Stimulated activated naive CD8-positive, alpha-beta T cell treated with anti-CD3 and anti-CD28 coated beads, Interleukin-15, amount 100 ng/mL, for 72 hours (primary cell): Measurements from ENCODE around the gene FBXO31.

Source experiments
- ATAC-seq: fragments of 150-1000 bp; cut with Tn5 transposase; 2 replicates; pipeline ENCODE4 v1.10.0; 2021; ENCODE audit warnings: mild to moderate bottlenecking, moderate library complexity
- DNase-seq, 2 donors: peaks; one replicate each; pipeline ENCODE4 v3.0.0; 2021 to 2022
- H3K27ac Mint-ChIP-seq, 2 donors: one replicate each; pipeline ENCODE4 v1.8.0; 2022; ENCODE audit warnings: mild to moderate bottlenecking in 2 of 2, mixed read lengths in 2 of 2, moderate library complexity in 2 of 2
- H3K27me3 Mint-ChIP-seq: one replicate; pipeline ENCODE4 v1.8.0; 2022; ENCODE audit warnings: mixed read lengths
- H3K4me1 Mint-ChIP-seq: one replicate; pipeline ENCODE4 v1.8.0; 2022; ENCODE audit warnings: mild to moderate bottlenecking, mixed read lengths
- H3K4me3 Mint-ChIP-seq, 2 donors: one replicate each; pipeline ENCODE4 v1.8.0; 2022; ENCODE audit warnings: mild to moderate bottlenecking in 2 of 2, mixed read lengths in 2 of 2, moderate library complexity in 1 of 2
- H3K9me3 Mint-ChIP-seq, 2 donors: one replicate each; pipeline ENCODE4 v1.8.0; 2022; ENCODE audit warnings: mixed read lengths in 2 of 2

Gene FBXO31

GRCh38 chr16:87335625-87336433 lies 47.7 kb downstream of the FBXO31 start:
- no peak for DNase-seq
- peaks cover 32% of the 10 kb centered on the region for H3K4me1 Mint-ChIP-seq
- no peaks in the 10 kb centered on the region for H3K27me3 Mint-ChIP-seq
- no peak overlapping the region for H3K4me3 Mint-ChIP-seq
- H3K27ac Mint-ChIP-seq: peak overlapping the region; percentile 38 to 76
- no peaks in the 10 kb centered on the region for H3K9me3 Mint-ChIP-seq
- peak; percentile 11 for ATAC-seq

GRCh38 chr16:87334651-87335624 lies 48.6 kb downstream of the FBXO31 start:
- peaks cover 32% of the 10 kb centered on the region for H3K4me1 Mint-ChIP-seq
- peak overlapping the region; percentile 12 to 76 for H3K27ac Mint-ChIP-seq
- H3K27me3 Mint-ChIP-seq: no peaks in the 10 kb centered on the region
- H3K9me3 Mint-ChIP-seq: no peaks in the 10 kb centered on the region
- H3K4me3 Mint-ChIP-seq: no peak overlapping the region
- DNase-seq: no peak
- ATAC-seq: peak; percentile 22

GRCh38 chr16:87333581-87334331 lies 49.8 kb downstream of the FBXO31 start:
- peak overlapping the region in 1 of 2 donors; percentile 12 for H3K27ac Mint-ChIP-seq

GRCh38 chr16:87333101-87333500 lies 50.5 kb downstream of the FBXO31 start:
- peaks cover 20% of the 10 kb centered on the region for H3K4me1 Mint-ChIP-seq
- H3K4me3 Mint-ChIP-seq: no peak overlapping the region
- H3K9me3 Mint-ChIP-seq: no peaks in the 10 kb centered on the region
- ATAC-seq: no peak
- no peak for DNase-seq
- no peak overlapping the region for H3K27ac Mint-ChIP-seq
- no peaks in the 10 kb centered on the region for H3K27me3 Mint-ChIP-seq

More at GRCh38 chr16:87333581-87334331, 49.8 kb downstream of the FBXO31 start:
- DNase-seq: no peak
- no peaks in the 10 kb centered on the region for H3K27me3 Mint-ChIP-seq
- no peak overlapping the region for H3K4me3 Mint-ChIP-seq
- H3K9me3 Mint-ChIP-seq: no peaks in the 10 kb centered on the region
- ATAC-seq: no peak
- H3K4me1 Mint-ChIP-seq: peaks cover 23% of the 10 kb centered on the region

GRCh38 chr16:87332150-87332549 lies 51.4 kb downstream of the FBXO31 start:
- Mint-ChIP-seq H3K4me1 (peaks cover 15% of the 10 kb centered on the region), H3K27ac (no peak overlapping the region), H3K4me3 (no peak overlapping the region), H3K9me3 (no peaks in the 10 kb centered on the region), H3K27me3 (no peaks in the 10 kb centered on the region)
- DNase-seq (no peak), ATAC-seq (no peak)

GRCh38 chr16:87331241-87331801 lies 52.3 kb downstream of the FBXO31 start:
- Mint-ChIP-seq H3K4me1 (peaks cover 9% of the 10 kb centered on the region), H3K9me3 (no peaks in the 10 kb centered on the region), H3K4me3 (no peak overlapping the region), H3K27me3 (no peaks in the 10 kb centered on the region), H3K27ac (no peak overlapping the region)
- DNase-seq (no peak), ATAC-seq (no peak)

- H3K27ac Mint-ChIP-seq: no peak overlapping the region
- H3K9me3 Mint-ChIP-seq: no peaks in the 10 kb centered on the region
Measured at GRCh38 chr16:87330646-87331045, 52.9 kb downstream of the FBXO31 start.

GRCh38 chr16:87330257-87330624 lies 53.3 kb downstream of the FBXO31 start:
- DNase-seq (no peak), ATAC-seq (no peak)
- no peaks in the 10 kb centered on the region for H3K27me3 Mint-ChIP-seq
- H3K4me1 Mint-ChIP-seq: peaks cover 9% of the 10 kb centered on the region
- no peak overlapping the region for H3K4me3 Mint-ChIP-seq
- H3K9me3 Mint-ChIP-seq: no peaks in the 10 kb centered on the region
- no peak overlapping the region for H3K27ac Mint-ChIP-seq

More at GRCh38 chr16:87330646-87331045, 52.9 kb downstream of the FBXO31 start:
- ATAC-seq (no peak), DNase-seq (no peak)
- H3K27me3 Mint-ChIP-seq: no peaks in the 10 kb centered on the region
- no peak overlapping the region for H3K4me3 Mint-ChIP-seq
- peaks cover 7% of the 10 kb centered on the region for H3K4me1 Mint-ChIP-seq

- peak overlapping the region; percentile 46 to 48 for H3K27ac Mint-ChIP-seq
- no peak overlapping the region for H3K4me3 Mint-ChIP-seq
- no peaks in the 10 kb centered on the region for H3K9me3 Mint-ChIP-seq
- peaks cover 10% of the 10 kb centered on the region for H3K4me1 Mint-ChIP-seq
- H3K27me3 Mint-ChIP-seq: no peaks in the 10 kb centered on the region
- DNase-seq (no peak), ATAC-seq (no peak)
Measured at GRCh38 chr16:87329436-87330256, 53.9 kb downstream of the FBXO31 start.

- Mint-ChIP-seq H3K27me3 (no peaks in the 10 kb centered on the region), H3K4me1 (peaks cover 10% of the 10 kb centered on the region), H3K4me3 (no peak overlapping the region), H3K27ac (no peak overlapping the region), H3K9me3 (no peaks in the 10 kb centered on the region)
- ATAC-seq (no peak), DNase-seq (no peak)
Measured at GRCh38 chr16:87328846-87329245, 54.7 kb downstream of the FBXO31 start.

- no peak for DNase-seq
- Mint-ChIP-seq H3K9me3 (no peaks in the 10 kb centered on the region), H3K27ac (peak overlapping the region; percentile 16 to 74), H3K4me1 (peaks cover 10% of the 10 kb centered on the region), H3K27me3 (no peaks in the 10 kb centered on the region), H3K4me3 (no peak overlapping the region)
- ATAC-seq: no peak
Measured at GRCh38 chr16:87327798-87328495, 55.6 kb downstream of the FBXO31 start.

- Mint-ChIP-seq H3K4me3 (no peak overlapping the region), H3K27me3 (no peaks in the 10 kb centered on the region), H3K9me3 (no peaks in the 10 kb centered on the region), H3K4me1 (peaks cover 10% of the 10 kb centered on the region), H3K27ac (peak overlapping the region in 1 of 2 donors; percentile 42)
- DNase-seq: no peak
- no peak for ATAC-seq
Measured at GRCh38 chr16:87326151-87326571, 57.4 kb downstream of the FBXO31 start.

GRCh38 chr16:87325423-87325858 lies 58.1 kb downstream of the FBXO31 start:
- H3K9me3 Mint-ChIP-seq: no peaks in the 10 kb centered on the region
- no peaks in the 10 kb centered on the region for H3K27me3 Mint-ChIP-seq
- no peak overlapping the region for H3K4me3 Mint-ChIP-seq
- peak overlapping the region in 1 of 2 donors; percentile 89 for H3K27ac Mint-ChIP-seq
- ATAC-seq (no peak), DNase-seq (no peak)
- peaks cover 10% of the 10 kb centered on the region for H3K4me1 Mint-ChIP-seq
